HepG2 (cell line): ENCODE results near the gene MAP2K3. TPM values are rescaled to one million over a fixed set of nuclear protein-coding genes. Genes with fewer than 3 reads are reported as not detected.

Source experiments
- MED8 ChIP-seq: sonication (generic); formaldehyde crosslinking; IDR thresholded peaks from 2 replicates; pipeline ENCODE4 v1.8.1; 2023; ENCODE audit warnings: mild to moderate bottlenecking, missing genetic modification reagents; ENCODE audit not compliant: insufficient replicate concordance
- POGZ ChIP-seq: sonication (generic); formaldehyde crosslinking; IDR thresholded peaks from 2 replicates; pipeline ENCODE4 v1.4.0; 2020; ENCODE audit warnings: mild to moderate bottlenecking, missing genetic modification reagents
- SMAD9 ChIP-seq: sonication (generic); formaldehyde crosslinking; IDR thresholded peaks from 2 replicates; pipeline ENCODE4 v1.5.1; 2020; ENCODE audit warnings: mild to moderate bottlenecking, missing genetic modification reagents
- SMARCE1 ChIP-seq: fragments of 450-650 bp; IDR thresholded peaks from 2 replicates; pipeline ENCODE4 v1.6.1; 2017; ENCODE audit warnings: borderline replicate concordance
- SNAPC2 ChIP-seq: sonication (generic); formaldehyde crosslinking; IDR thresholded peaks from 2 replicates; pipeline ENCODE4 v1.8.1; 2022; ENCODE audit warnings: mild to moderate bottlenecking, missing genetic modification reagents
- ZBTB21 ChIP-seq: sonication (generic); formaldehyde crosslinking; IDR thresholded peaks from 2 replicates; pipeline ENCODE4 v1.4.0; 2020; ENCODE audit warnings: missing genetic modification reagents
- ZFP91 ChIP-seq: sonication (generic); formaldehyde crosslinking; IDR thresholded peaks from 2 replicates; pipeline ENCODE4 v1.9.0; 2022; ENCODE audit warnings: missing genetic modification reagents, mild to moderate bottlenecking, borderline replicate concordance
- ZNF20 ChIP-seq: sonication (generic); formaldehyde crosslinking; IDR thresholded peaks from 2 replicates; pipeline ENCODE4 v1.4.0; 2020; ENCODE audit warnings: mild to moderate bottlenecking, moderate library complexity, missing genetic modification reagents
- ZNF318 ChIP-seq: sonication (generic); formaldehyde crosslinking; IDR thresholded peaks from 2 replicates; pipeline ENCODE4 v1.4.0; 2020; ENCODE audit warnings: mild to moderate bottlenecking, missing genetic modification reagents
- ZNF513 ChIP-seq: sonication (generic); formaldehyde crosslinking; conservative IDR thresholded peaks from 2 replicates; pipeline ENCODE4 v1.5.0; 2020; ENCODE audit warnings: missing genetic modification reagents
- ZNF567 ChIP-seq: sonication (generic); formaldehyde crosslinking; IDR thresholded peaks from 2 replicates; pipeline ENCODE4 v1.8.1; 2023; ENCODE audit warnings: mild to moderate bottlenecking, missing genetic modification reagents, borderline replicate concordance
- ZNF7 ChIP-seq: IDR thresholded peaks from 2 replicates; pipeline ENCODE4 v1.6.1; 2016; ENCODE audit warnings: missing biosample characterization, missing genetic modification reagents
- ZNF788 ChIP-seq: sonication (generic); formaldehyde crosslinking; IDR thresholded peaks from 2 replicates; pipeline ENCODE4 v1.5.0; 2020; ENCODE audit warnings: mild to moderate bottlenecking, missing genetic modification reagents, borderline replicate concordance
- ZNF879 ChIP-seq: sonication (generic); formaldehyde crosslinking; IDR thresholded peaks from 2 replicates; pipeline ENCODE4 v1.8.1; 2023; ENCODE audit warnings: missing genetic modification reagents
- polyA plus RNA-seq, 8 experiments: library from polyadenylated mRNA; depleted of rRNA in 3 of 8; stranded (reverse) in 7 of 8; unstranded in 1 of 8; fragments of >200 nt; fragmentation: Illumina TruSeq in 4 of 8; extraction: Trizol in 4 of 8; gene quantifications; 2 replicates each; pipeline versions ENCODE4 v1.2.1 to v1.2.3, GENCODE V29; 2011 to 2016; ENCODE audit warnings: low read depth in 4 of 8, missing spikeins in 1 of 8, mixed read lengths in 1 of 8; ENCODE audit not compliant: insufficient read depth in 1 of 8
- total RNA-seq, 5 experiments: library from RNA; depleted of rRNA; stranded (reverse); fragments of >200 nt; fragmentation: Illumina TruSeq; extraction: Trizol; gene quantifications; 2 replicates each; pipeline ENCODE4 v1.2.3, GENCODE V29; 2016; ENCODE audit warnings: low read depth in 1 of 5

Gene MAP2K3
- total and polyA plus RNA-seq, 2 of the 13 experiments (the other 11 are each of a cell fraction or from before 2014, with no cell fraction given): 20.5 to 27.4 TPM

- no peak for TF ChIP-seq ZNF318 (CRISPR knock-in tag)
- no peak for TF ChIP-seq ZNF513 (CRISPR knock-in tag)
- TF ChIP-seq POGZ: peak; percentile 77
- TF ChIP-seq SMAD9 (CRISPR knock-in tag): no peak
- TF ChIP-seq ZNF879 (CRISPR knock-in tag): no peak
- no peak for TF ChIP-seq SMARCE1
- TF ChIP-seq ZNF20 (CRISPR knock-in tag): no peak
- peak; percentile 99 for TF ChIP-seq ZFP91 (CRISPR knock-in tag)
- no peak; the same call in 1 of the 2 replicates for TF ChIP-seq SNAPC2 (CRISPR knock-in tag)
- peak; percentile 35; the same call in 1 of the 2 replicates for TF ChIP-seq ZBTB21 (CRISPR knock-in tag)
- no peak for TF ChIP-seq ZNF567 (CRISPR knock-in tag)
- TF ChIP-seq ZNF788 (CRISPR knock-in tag): no peak; the same call in none of the 2 replicates
- peak; percentile 39 for TF ChIP-seq MED8 (CRISPR knock-in tag)
- no peak for TF ChIP-seq ZNF7 (CRISPR knock-in tag)
Measured at GRCh38 chr17:21287703-21288449, 3.4 kb downstream of the MAP2K3 start (continued).
